ENCODE measurements around the gene UBAC2.
"Not testable (repeated sequence)": the region's sequence is repeated elsewhere in the genome, so short reads cannot be mapped to it uniquely, and the experiment has no call there.

UBAC2 gene

GRCh38 chr13:99382428-99383133 lies 181.9 kb downstream of the UBAC2 start:
- Histone ChIP-seq H3K36me3 (ENCODE audit: insufficient read depth, low read depth, low read length) (peaks cover 7% of the 10 kb centered on the region; the same call in 1 of the 2 replicates), H3K9ac (ENCODE audit: low read depth, low read length) (no peak overlapping the region), H3K9me3 (ENCODE audit: insufficient read depth, low read depth, low read length) (no peaks in the 10 kb centered on the region), H3K4me1 (ENCODE audit: insufficient read depth, low read length) (peaks cover 21% of the 10 kb centered on the region), H3K27ac (ENCODE audit: low read length) (no peak overlapping the region), H3K27me3 (ENCODE audit: insufficient read depth, low read length) (no peaks in the 10 kb centered on the region), H3K4me3 (ENCODE audit: low read length) (no peak overlapping the region)

- Histone ChIP-seq H3K9ac (ENCODE audit: low read depth, low read length) (no peak overlapping the region), H3K27me3 (ENCODE audit: insufficient read depth, low read length) (no peaks in the 10 kb centered on the region), H3K9me3 (ENCODE audit: insufficient read depth, low read depth, low read length) (no peaks in the 10 kb centered on the region), H3K36me3 (ENCODE audit: insufficient read depth, low read depth, low read length) (peaks cover 7% of the 10 kb centered on the region; the same call in 1 of the 2 replicates), H3K27ac (ENCODE audit: low read length) (no peak overlapping the region), H3K4me3 (ENCODE audit: low read length) (no peak overlapping the region), H3K4me1 (ENCODE audit: insufficient read depth, low read length) (peaks cover 19% of the 10 kb centered on the region)
Measured at GRCh38 chr13:99383511-99383921, 182.9 kb downstream of the UBAC2 start.

- no peaks in the 10 kb centered on the region for H3K9me3 ChIP-seq (ENCODE audit: insufficient read depth, low read depth, low read length)
- peaks cover 7% of the 10 kb centered on the region; the same call in 1 of the 2 replicates for H3K36me3 ChIP-seq (ENCODE audit: insufficient read depth, low read depth, low read length)
- H3K4me1 ChIP-seq (ENCODE audit: insufficient read depth, low read length) = peaks cover 14% of the 10 kb centered on the region; the same call in 1 of the 2 replicates
- H3K27ac ChIP-seq (ENCODE audit: low read length) = no peak overlapping the region
- no peak overlapping the region for H3K4me3 ChIP-seq (ENCODE audit: low read length)
- H3K9ac ChIP-seq (ENCODE audit: low read depth, low read length) = no peak overlapping the region
- no peaks in the 10 kb centered on the region for H3K27me3 ChIP-seq (ENCODE audit: insufficient read depth, low read length)
Measured at GRCh38 chr13:99383946-99384345, 183.3 kb downstream of the UBAC2 start.

GRCh38 chr13:99384468-99384867 lies 183.8 kb downstream of the UBAC2 start:
- Histone ChIP-seq H3K4me3 (ENCODE audit: low read length) (no peak overlapping the region), H3K9ac (ENCODE audit: low read depth, low read length) (no peak overlapping the region), H3K36me3 (ENCODE audit: insufficient read depth, low read depth, low read length) (peaks cover 7% of the 10 kb centered on the region; the same call in 1 of the 2 replicates), H3K4me1 (ENCODE audit: insufficient read depth, low read length) (peaks cover 10% of the 10 kb centered on the region; the same call in 1 of the 2 replicates), H3K27me3 (ENCODE audit: insufficient read depth, low read length) (no peaks in the 10 kb centered on the region), H3K9me3 (ENCODE audit: insufficient read depth, low read depth, low read length) (no peaks in the 10 kb centered on the region), H3K27ac (ENCODE audit: low read length) (no peak overlapping the region)

GRCh38 chr13:99385161-99385560 lies 184.5 kb downstream of the UBAC2 start:
- peaks cover 3% of the 10 kb centered on the region; the same call in 1 of the 2 replicates for H3K4me1 ChIP-seq (ENCODE audit: insufficient read depth, low read length)
- no peak overlapping the region for H3K4me3 ChIP-seq (ENCODE audit: low read length)
- H3K27me3 ChIP-seq (ENCODE audit: insufficient read depth, low read length) = no peaks in the 10 kb centered on the region
- peaks cover 7% of the 10 kb centered on the region; the same call in 1 of the 2 replicates for H3K36me3 ChIP-seq (ENCODE audit: insufficient read depth, low read depth, low read length)
- H3K9ac ChIP-seq (ENCODE audit: low read depth, low read length) = no peak overlapping the region
- no peak overlapping the region for H3K27ac ChIP-seq (ENCODE audit: low read length)
- H3K9me3 ChIP-seq (ENCODE audit: insufficient read depth, low read depth, low read length) = no peaks in the 10 kb centered on the region

GRCh38 chr13:99385940-99386339 lies 185.3 kb downstream of the UBAC2 start:
- Histone ChIP-seq H3K4me1 (ENCODE audit: insufficient read depth, low read length) (no peaks in the 10 kb centered on the region), H3K27ac (ENCODE audit: low read length) (no peak overlapping the region), H3K9me3 (ENCODE audit: insufficient read depth, low read depth, low read length) (no peaks in the 10 kb centered on the region), H3K36me3 (ENCODE audit: insufficient read depth, low read depth, low read length) (peaks cover 7% of the 10 kb centered on the region; the same call in 1 of the 2 replicates), H3K4me3 (ENCODE audit: low read length) (no peak overlapping the region), H3K9ac (ENCODE audit: low read depth, low read length) (no peak overlapping the region), H3K27me3 (ENCODE audit: insufficient read depth, low read length) (no peaks in the 10 kb centered on the region)

GRCh38 chr13:99386495-99386894 lies 185.8 kb downstream of the UBAC2 start:
- Histone ChIP-seq H3K4me1 (ENCODE audit: insufficient read depth, low read length) (no peaks in the 10 kb centered on the region), H3K4me3 (ENCODE audit: low read length) (no peak overlapping the region), H3K27me3 (ENCODE audit: insufficient read depth, low read length) (no peaks in the 10 kb centered on the region), H3K9ac (ENCODE audit: low read depth, low read length) (no peak overlapping the region), H3K36me3 (ENCODE audit: insufficient read depth, low read depth, low read length) (peaks cover 3% of the 10 kb centered on the region; the same call in 1 of the 2 replicates), H3K9me3 (ENCODE audit: insufficient read depth, low read depth, low read length) (no peaks in the 10 kb centered on the region), H3K27ac (ENCODE audit: low read length) (no peak overlapping the region)

- no peak overlapping the region for H3K9ac ChIP-seq (ENCODE audit: low read depth, low read length)
- H3K27ac ChIP-seq (ENCODE audit: low read length) = no peak overlapping the region
- H3K27me3 ChIP-seq (ENCODE audit: insufficient read depth, low read length) = no peaks in the 10 kb centered on the region
- H3K4me1 ChIP-seq (ENCODE audit: insufficient read depth, low read length) = no peaks in the 10 kb centered on the region
- H3K36me3 ChIP-seq (ENCODE audit: insufficient read depth, low read depth, low read length) = no peaks in the 10 kb centered on the region
- H3K9me3 ChIP-seq (ENCODE audit: insufficient read depth, low read depth, low read length) = no peaks in the 10 kb centered on the region
- no peak overlapping the region for H3K4me3 ChIP-seq (ENCODE audit: low read length)
Measured at GRCh38 chr13:99386911-99387788, 186.5 kb downstream of the UBAC2 start.

GRCh38 chr13:99388334-99388923 lies 187.8 kb downstream of the UBAC2 start:
- H3K27me3 ChIP-seq (ENCODE audit: insufficient read depth, low read length) = no peaks in the 10 kb centered on the region

GRCh38 chr13:99389094-99389493 lies 188.4 kb downstream of the UBAC2 start:
- not testable (repeated sequence) for H3K36me3 ChIP-seq (ENCODE audit: insufficient read depth, low read depth, low read length); H3K27ac ChIP-seq (ENCODE audit: low read length); H3K4me3 ChIP-seq (ENCODE audit: low read length); H3K27me3 ChIP-seq (ENCODE audit: insufficient read depth, low read length); H3K9me3 ChIP-seq (ENCODE audit: insufficient read depth, low read depth, low read length); H3K9ac ChIP-seq (ENCODE audit: low read depth, low read length); H3K4me1 ChIP-seq (ENCODE audit: insufficient read depth, low read length)

More at GRCh38 chr13:99388334-99388923, 187.8 kb downstream of the UBAC2 start:
- H3K4me1 ChIP-seq (ENCODE audit: insufficient read depth, low read length) = no peaks in the 10 kb centered on the region
- H3K36me3 ChIP-seq (ENCODE audit: insufficient read depth, low read depth, low read length) = no peaks in the 10 kb centered on the region
- no peak overlapping the region for H3K4me3 ChIP-seq (ENCODE audit: low read length)
- H3K27ac ChIP-seq (ENCODE audit: low read length) = no peak overlapping the region
- H3K9me3 ChIP-seq (ENCODE audit: insufficient read depth, low read depth, low read length) = no peaks in the 10 kb centered on the region
- H3K9ac ChIP-seq (ENCODE audit: low read depth, low read length) = no peak overlapping the region

GRCh38 chr13:99389520-99390304 lies 189.1 kb downstream of the UBAC2 start:
- no peaks in the 10 kb centered on the region for H3K4me1 ChIP-seq (ENCODE audit: insufficient read depth, low read length)
- no peaks in the 10 kb centered on the region for H3K36me3 ChIP-seq (ENCODE audit: insufficient read depth, low read depth, low read length)
- no peak overlapping the region for H3K27ac ChIP-seq (ENCODE audit: low read length)
- no peak overlapping the region for H3K9ac ChIP-seq (ENCODE audit: low read depth, low read length)
- no peak overlapping the region for H3K4me3 ChIP-seq (ENCODE audit: low read length)
- H3K9me3 ChIP-seq (ENCODE audit: insufficient read depth, low read depth, low read length) = no peaks in the 10 kb centered on the region
- no peaks in the 10 kb centered on the region for H3K27me3 ChIP-seq (ENCODE audit: insufficient read depth, low read length)
